Suprapubic skin (tissue), 4 donors: ENCODE data around the gene CPT1B.

Experiments
- EP300 ChIP-seq: sonication (generic); formaldehyde crosslinking; IDR thresholded peaks from one replicate; pipeline ENCODE4 v1.6.1; 2017; ENCODE audit warnings: antibody characterized with exemption
- POLR2A ChIP-seq, 2 donors: fragments of 450-650 bp; IDR thresholded peaks; one replicate each; pipeline ENCODE4 v1.6.1; 2017; ENCODE audit warnings: antibody characterized with exemption in 2 of 2, mild to moderate bottlenecking in 2 of 2, moderate library complexity in 2 of 2
- POLR2AphosphoS5 ChIP-seq, 3 donors: sonication (generic); formaldehyde crosslinking; IDR thresholded peaks; one replicate each; pipeline ENCODE4 v1.6.1; 2017; ENCODE audit warnings: antibody characterized with exemption in 3 of 3
- TF ChIP-seq, protein P1 (sequence below), 2 donors: fragments of 200-600 bp in 1 of 2; fragments of 450-650 bp in 1 of 2; sonication (generic) in 1 of 2; IDR thresholded peaks; one replicate each; pipeline ENCODE4 v1.5.1; 2016 to 2019; ENCODE audit warnings: antibody characterized with exemption in 2 of 2, mild to moderate bottlenecking in 1 of 2, moderate library complexity in 1 of 2

DNA sequence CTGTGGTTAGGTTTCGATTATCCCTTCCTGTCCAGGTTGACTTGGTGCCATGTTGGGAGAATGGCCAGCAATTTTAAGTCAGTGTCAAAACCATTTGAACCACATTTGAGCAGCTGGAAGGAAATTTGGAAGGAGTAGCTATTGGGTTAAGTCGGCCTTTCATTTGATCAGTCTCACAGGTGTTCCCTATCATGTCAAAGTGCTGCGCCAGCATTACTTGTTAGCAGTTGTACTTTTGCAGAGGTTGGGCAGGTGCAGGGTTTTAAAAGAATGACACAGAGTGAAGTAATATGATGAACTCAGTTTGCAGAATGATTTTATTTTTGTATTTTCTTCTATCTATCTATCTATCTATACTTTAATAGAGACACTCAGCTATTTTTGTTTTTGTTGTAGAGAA, 42.0 kb downstream of the CPT1B start:
- TF ChIP-seq, protein P1, sequence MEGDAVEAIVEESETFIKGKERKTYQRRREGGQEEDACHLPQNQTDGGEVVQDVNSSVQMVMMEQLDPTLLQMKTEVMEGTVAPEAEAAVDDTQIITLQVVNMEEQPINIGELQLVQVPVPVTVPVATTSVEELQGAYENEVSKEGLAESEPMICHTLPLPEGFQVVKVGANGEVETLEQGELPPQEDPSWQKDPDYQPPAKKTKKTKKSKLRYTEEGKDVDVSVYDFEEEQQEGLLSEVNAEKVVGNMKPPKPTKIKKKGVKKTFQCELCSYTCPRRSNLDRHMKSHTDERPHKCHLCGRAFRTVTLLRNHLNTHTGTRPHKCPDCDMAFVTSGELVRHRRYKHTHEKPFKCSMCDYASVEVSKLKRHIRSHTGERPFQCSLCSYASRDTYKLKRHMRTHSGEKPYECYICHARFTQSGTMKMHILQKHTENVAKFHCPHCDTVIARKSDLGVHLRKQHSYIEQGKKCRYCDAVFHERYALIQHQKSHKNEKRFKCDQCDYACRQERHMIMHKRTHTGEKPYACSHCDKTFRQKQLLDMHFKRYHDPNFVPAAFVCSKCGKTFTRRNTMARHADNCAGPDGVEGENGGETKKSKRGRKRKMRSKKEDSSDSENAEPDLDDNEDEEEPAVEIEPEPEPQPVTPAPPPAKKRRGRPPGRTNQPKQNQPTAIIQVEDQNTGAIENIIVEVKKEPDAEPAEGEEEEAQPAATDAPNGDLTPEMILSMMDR (IDR thresholded peaks at IDR 0.05) = no peak
- no peak for TF ChIP-seq POLR2AphosphoS5 (IDR thresholded peaks at IDR 0.05)
- no peak for TF ChIP-seq POLR2A (IDR thresholded peaks at IDR 0.05)
- no peak for TF ChIP-seq EP300
